Measurements from ENCODE around the gene TRPM1. TPM values are rescaled to one million over a fixed set of nuclear protein-coding genes. Genes with fewer than 3 reads are reported as not detected.

Gene TRPM1
- total RNA-seq, 1 donor from 2014 or later = 6.0 TPM

DNA sequence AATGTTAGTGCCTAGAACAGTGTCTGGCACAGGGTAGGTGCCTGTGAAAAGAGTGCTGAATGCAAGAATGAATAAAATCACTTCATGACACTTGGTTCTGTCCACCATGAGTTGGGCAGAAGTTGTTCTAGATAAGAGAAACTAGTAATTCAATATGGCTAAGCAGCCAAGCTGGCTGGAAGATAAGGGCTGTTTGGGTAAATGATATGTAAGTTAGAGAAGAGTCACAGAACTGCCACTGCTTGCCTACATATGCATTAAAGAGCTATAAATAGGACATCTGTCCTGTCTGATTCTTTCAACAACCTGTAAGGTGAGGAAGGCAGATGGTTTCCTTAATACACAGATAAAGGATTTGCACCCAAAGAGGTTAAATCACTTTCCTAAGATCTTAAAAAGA lies 123.2 kb downstream of the TRPM1 start:
- DNase-seq (ENCODE audit: low spot score) = no peak

DNA sequence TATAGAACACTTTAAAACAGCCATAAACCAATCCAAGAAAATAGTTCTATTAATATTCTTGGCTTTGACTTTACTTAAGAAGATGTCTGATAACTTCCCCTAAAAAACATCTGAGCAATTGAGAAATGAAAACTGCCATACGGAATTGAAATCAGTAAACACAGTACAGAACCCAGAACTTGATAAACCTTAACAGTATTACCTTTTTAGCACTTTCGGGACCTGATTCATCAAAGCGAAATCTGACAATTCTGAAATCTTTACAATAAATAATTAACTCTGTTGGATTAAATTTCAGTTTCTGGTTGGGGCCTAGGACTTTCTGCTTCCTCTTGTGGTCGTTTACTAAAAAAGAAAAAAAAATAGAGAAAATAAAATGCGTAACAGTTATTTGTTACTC lies 127.4 kb downstream of the TRPM1 start:
- no peak for DNase-seq (ENCODE audit: low spot score)

GRCh38 chr15:30973379-30973778 lies 128.1 kb downstream of the TRPM1 start:
- no peak for DNase-seq (ENCODE audit: low spot score)

- DNase-seq (ENCODE audit: low spot score) = no peak
These were observed 131.8 kb downstream of the TRPM1 start for GRCh38 chr15:30969724-30970123.

DNA sequence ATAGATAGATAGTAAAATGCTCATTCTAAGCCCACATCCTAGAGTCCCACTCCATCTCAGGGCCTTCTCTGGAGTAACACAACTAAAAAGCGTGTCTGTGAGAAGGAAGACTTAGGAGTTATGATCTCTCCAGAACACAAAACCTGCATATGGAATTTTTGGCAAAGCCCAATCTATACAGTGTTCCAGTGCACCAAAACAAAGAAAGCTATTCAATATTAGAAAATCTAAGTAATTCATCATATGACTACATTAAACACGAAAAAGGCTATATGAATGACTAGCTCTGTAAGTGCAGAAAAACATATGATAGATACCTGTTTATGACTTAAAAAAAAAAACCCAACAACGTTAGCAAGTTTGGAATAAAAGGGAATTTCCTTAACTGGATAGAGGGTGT lies 137.8 kb downstream of the TRPM1 start:
- DNase-seq (ENCODE audit: low spot score) = no peak

DNA sequence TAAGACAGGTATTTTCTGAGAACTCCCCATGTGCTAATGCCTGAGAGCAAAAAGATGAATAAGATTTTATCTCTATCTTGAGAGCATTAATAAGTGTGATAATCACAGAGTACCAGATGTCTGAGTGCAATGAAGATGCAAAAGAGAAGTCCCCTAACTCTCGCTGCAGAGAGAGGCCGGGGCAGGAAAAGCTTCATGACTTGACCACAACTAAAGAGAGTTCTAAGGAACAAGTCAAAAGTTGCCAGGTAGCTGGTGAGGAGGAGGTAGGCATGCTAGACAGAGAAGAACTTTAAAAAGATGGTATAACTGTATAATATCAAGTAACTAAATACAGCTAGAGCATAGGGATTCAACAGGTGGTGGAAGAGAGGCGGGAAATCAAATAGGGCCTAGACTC lies 138.9 kb downstream of the TRPM1 start:
- DNase-seq (ENCODE audit: low spot score) = no peak

- peak; percentile 23 for DNase-seq (ENCODE audit: low spot score)
These were observed 139.4 kb downstream of the TRPM1 start for GRCh38 chr15:30962079-30962478.

DNA sequence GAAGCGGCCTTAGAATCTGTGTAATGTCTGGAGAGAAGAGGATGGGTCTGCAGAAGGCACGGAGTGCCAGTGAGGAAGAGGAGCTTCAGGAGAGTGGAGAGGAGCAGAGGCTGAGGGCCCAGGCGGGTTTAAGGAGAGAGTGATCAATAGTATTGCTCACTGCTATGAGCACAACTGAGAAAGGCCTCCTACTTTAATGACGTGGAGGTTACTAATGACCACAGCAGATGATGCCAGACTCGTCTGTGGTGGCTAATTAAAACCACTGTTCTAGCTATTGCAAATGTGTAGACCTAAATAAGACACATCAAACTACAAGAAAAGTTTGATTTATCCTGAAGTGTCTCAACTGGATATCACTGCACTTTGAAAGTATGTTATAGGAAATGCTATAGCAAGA lies 143.3 kb downstream of the TRPM1 start:
- DNase-seq (ENCODE audit: low spot score) = no peak

GRCh38 chr15:30956216-30957124 lies 145.1 kb downstream of the TRPM1 start:
- no peak for DNase-seq (ENCODE audit: low spot score)

GRCh38 chr15:30954674-30955073 lies 146.9 kb downstream of the TRPM1 start:
- DNase-seq (ENCODE audit: low spot score) = no peak

- DNase-seq (ENCODE audit: low spot score) = no peak
These were observed 147.7 kb downstream of the TRPM1 start for GRCh38 chr15:30953731-30954378.

GRCh38 chr15:30953183-30953582 lies 148.3 kb downstream of the TRPM1 start:
- no peak for DNase-seq (ENCODE audit: low spot score)

Other genes starting within 250 kb of the TRPM1 start
- 25.0 TPM for gene FAN1, start 197.8 kb downstream of the TRPM1 start, total RNA-seq (ENCODE audit: insufficient read depth, low replicate concordance)
- 74.9 TPM for gene MTMR10, start 110.1 kb downstream of the TRPM1 start, total RNA-seq (ENCODE audit: insufficient read depth, low replicate concordance)
- gene KLF13, start 225.1 kb upstream of the TRPM1 start, total RNA-seq (ENCODE audit: insufficient read depth, low replicate concordance) = 23.1 TPM

Measured in umbilical cord (tissue), 2 donors.